HG03457 (cell line): ENCODE results near the gene DERL2.
A peak's percentile ranks its signal among the peaks of the same experiment; 100 is the strongest.
"Not testable (repeated sequence)": the region's sequence is repeated elsewhere in the genome, so short reads cannot be mapped to it uniquely, and the experiment has no call there.

Experiments
- ATAC-seq: cut with Tn5 transposase; IDR thresholded peaks from one replicate; pipeline ENCODE4 v1.9.1; 2021; ENCODE audit warnings: moderate number of reproducible peaks; ENCODE audit not compliant: unreplicated experiment

Gene DERL2

GRCh38 chr17:5438716-5439445 lies 47.1 kb downstream of the DERL2 start, which contains the start of gene C1QBP:
C1QBP (minus strand) TSS chr17:5439155; CDS start chr17:5439073, 82 bp downstream.
- peak; percentile 49 for ATAC-seq

- ATAC-seq = no peak
These were observed 48.2 kb downstream of the DERL2 start for GRCh38 chr17:5437721-5438317.

- not testable (repeated sequence) for ATAC-seq
These were observed 50.1 kb downstream of the DERL2 start for GRCh38 chr17:5435781-5436315.

- ATAC-seq = no peak
These were observed 51.0 kb downstream of the DERL2 start for GRCh38 chr17:5434984-5435383.

- no peak for ATAC-seq
These were observed 53.9 kb downstream of the DERL2 start for GRCh38 chr17:5431949-5432556.

- ATAC-seq = not testable (repeated sequence)
These were observed 54.7 kb downstream of the DERL2 start for GRCh38 chr17:5431234-5431633.

GRCh38 chr17:5430413-5430999 lies 55.5 kb downstream of the DERL2 start:
- ATAC-seq = no peak

- no peak for ATAC-seq
These were observed 56.6 kb downstream of the DERL2 start for GRCh38 chr17:5429191-5429887.

GRCh38 chr17:5425826-5426225 lies 60.2 kb downstream of the DERL2 start:
- no peak for ATAC-seq

GRCh38 chr17:5424909-5425308 lies 61.1 kb downstream of the DERL2 start:
- ATAC-seq = no peak

GRCh38 chr17:5422505-5422904 lies 63.5 kb downstream of the DERL2 start:
- no peak for ATAC-seq
